Sigmoid colon (tissue), 4 donors: ENCODE measurements around the gene FAT2.

ENCODE experiments used
- CTCF ChIP-seq, 4 experiments: fragments of 450-650 bp in 3 of 4; fragments of 200-600 bp in 1 of 4; IDR thresholded peaks; one replicate each; pipeline ENCODE4 v1.5.1; 2016 to 2019; ENCODE audit warnings: antibody characterized with exemption in 4 of 4, mild to moderate bottlenecking in 3 of 4, moderate library complexity in 2 of 4
- POLR2A ChIP-seq, 2 donors: fragments of 450-650 bp; IDR thresholded peaks; one replicate each; pipeline ENCODE4 v1.6.1; 2016; ENCODE audit warnings: antibody characterized with exemption in 2 of 2, mild to moderate bottlenecking in 2 of 2, moderate library complexity in 2 of 2
- POLR2AphosphoS5 ChIP-seq, 4 donors: sonication (generic); formaldehyde crosslinking; IDR thresholded peaks; one replicate each; pipeline ENCODE4 v1.6.1; 2017; ENCODE audit warnings: antibody characterized with exemption in 4 of 4

- TF ChIP-seq POLR2AphosphoS5 (IDR thresholded peaks at IDR 0.05) (no peak), CTCF (IDR thresholded peaks at IDR 0.05) (no peak), POLR2A (IDR thresholded peaks at IDR 0.05) (no peak)
Measured at GRCh38 chr5:151589878-151590570, 1.1 kb downstream of the FAT2 start.
